Measurements from ENCODE around the gene BEST1.

BEST1 gene

DNA sequence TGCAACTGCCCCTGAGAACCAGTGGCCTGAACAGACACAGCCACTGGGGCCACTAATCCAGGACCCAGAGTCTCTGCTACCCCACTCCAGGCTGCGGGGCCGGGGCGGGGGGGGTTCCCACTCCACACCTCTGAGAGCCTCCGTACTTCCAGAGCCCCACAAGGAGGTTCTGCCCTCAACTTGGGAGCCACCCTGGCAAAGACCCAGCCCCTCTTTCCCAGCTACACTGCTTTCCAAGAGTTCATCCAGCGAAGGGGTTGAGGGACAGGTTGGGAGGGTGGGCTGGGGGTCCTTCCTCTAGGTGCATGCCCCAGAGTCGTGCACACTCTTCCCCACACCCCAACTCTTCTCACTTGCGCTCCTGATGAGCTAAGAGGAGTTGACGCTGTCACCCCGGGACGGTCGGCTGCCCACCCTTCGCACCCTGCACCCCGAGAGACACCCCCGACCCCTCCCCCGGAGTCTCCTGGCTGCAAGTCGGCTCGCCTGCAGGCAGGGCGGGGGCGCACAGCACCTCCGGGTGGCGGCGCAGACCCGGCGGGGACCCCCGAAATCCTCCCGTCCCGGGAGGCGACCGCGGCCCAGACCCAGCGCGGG, 33.3 kb upstream of the BEST1 start:
- TF ChIP-seq, protein P1, sequence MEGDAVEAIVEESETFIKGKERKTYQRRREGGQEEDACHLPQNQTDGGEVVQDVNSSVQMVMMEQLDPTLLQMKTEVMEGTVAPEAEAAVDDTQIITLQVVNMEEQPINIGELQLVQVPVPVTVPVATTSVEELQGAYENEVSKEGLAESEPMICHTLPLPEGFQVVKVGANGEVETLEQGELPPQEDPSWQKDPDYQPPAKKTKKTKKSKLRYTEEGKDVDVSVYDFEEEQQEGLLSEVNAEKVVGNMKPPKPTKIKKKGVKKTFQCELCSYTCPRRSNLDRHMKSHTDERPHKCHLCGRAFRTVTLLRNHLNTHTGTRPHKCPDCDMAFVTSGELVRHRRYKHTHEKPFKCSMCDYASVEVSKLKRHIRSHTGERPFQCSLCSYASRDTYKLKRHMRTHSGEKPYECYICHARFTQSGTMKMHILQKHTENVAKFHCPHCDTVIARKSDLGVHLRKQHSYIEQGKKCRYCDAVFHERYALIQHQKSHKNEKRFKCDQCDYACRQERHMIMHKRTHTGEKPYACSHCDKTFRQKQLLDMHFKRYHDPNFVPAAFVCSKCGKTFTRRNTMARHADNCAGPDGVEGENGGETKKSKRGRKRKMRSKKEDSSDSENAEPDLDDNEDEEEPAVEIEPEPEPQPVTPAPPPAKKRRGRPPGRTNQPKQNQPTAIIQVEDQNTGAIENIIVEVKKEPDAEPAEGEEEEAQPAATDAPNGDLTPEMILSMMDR (IDR thresholded peaks at IDR 0.05; ENCODE audit: control insufficient read depth, insufficient read depth, low read depth, low read length, missing control alignments), result no peak
- DNase-seq (ENCODE audit: low read depth), result no peak
- H3K4me3 ChIP-seq (ENCODE audit: control insufficient read depth, low read depth, low read length), result peak overlapping the region; percentile 71

DNA sequence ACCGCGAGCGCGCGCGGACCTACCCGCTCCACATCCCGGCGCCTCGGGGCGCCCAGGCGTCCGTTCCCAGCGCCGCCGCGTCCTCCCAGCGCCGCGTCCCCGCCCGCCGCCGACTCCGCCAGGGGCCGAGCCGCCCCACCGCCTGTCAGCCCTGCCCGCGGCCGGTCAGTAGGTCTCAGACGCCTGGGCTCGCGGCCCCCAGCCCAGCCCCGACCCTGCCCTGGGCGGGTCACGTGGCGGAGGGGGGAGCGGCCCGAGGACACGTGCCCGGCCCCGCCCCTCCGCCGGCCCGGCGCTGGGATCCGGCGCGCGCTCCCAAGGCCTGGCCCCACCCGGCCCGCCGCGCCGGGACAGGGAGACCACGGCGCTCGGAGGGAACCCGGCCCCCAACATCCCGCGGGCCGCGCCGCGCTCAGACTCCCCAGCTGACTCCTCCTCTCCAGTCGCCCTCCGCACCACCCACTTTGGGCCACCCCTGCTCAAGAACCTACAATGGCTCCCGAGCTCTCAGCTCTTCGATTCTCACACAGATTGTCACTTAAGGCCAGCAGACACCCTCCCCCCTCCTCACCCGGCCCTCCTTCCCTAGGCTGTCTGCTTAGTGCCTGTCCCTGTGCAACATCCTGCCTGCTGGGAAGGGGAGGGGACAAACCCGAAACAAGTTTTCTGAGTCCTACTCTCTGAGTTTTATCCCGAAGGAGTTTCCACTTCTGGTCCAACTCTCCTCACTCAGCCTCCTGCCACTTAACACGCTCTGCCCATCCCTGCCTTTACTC, 32.6 kb upstream of the BEST1 start, which contains the start of gene RAB3IL1:
Gene RAB3IL1 (minus strand): TSS at position 233 of the 776 bp plus-strand sequence. CDS start 199 bp downstream, at position 34.
- TF ChIP-seq, protein P1 (IDR thresholded peaks at IDR 0.05; ENCODE audit: control insufficient read depth, insufficient read depth, low read depth, low read length, missing control alignments), result no peak
- peak within 1 kb of the TSS; percentile 71 for H3K4me3 ChIP-seq (ENCODE audit: control insufficient read depth, low read depth, low read length)
- DNase-seq (ENCODE audit: low read depth), result no peak

DNA sequence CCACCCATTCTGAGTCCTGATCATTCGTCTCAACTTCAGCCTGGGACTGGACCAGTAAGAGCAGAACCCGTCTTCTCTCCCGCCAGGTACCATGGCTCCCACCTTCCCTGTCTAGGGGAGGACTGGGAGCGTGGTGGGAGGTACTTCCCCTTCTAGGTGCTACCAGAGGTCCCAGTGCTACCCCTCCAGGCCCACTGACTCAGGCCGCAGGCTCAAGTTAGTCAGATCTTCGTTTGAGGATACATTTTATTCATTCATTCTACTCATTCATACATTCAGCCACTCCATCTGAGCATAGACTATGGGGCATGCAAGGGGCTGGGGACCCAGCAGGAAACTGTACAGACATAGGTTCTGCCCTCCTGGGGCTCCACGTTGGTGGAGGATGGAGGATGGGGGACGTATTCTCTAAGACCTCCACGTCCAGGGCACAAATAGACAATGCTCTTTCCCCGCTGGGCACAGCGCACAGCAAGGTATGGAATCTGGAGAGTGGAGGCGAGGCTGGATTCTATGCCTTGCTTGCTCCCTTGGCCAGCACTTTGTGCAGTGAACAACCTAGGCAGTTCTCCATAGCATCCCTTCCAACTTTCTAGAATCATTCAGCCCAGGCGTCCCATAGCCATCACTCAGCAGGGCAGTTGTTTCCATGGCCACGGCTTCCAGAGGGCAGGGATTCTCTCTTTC, 31.8 kb upstream of the BEST1 start:
- H3K4me3 ChIP-seq (ENCODE audit: control insufficient read depth, low read depth, low read length), result no peak overlapping the region
- TF ChIP-seq, protein P1 (IDR thresholded peaks at IDR 0.05; ENCODE audit: control insufficient read depth, insufficient read depth, low read depth, low read length, missing control alignments), result no peak
- DNase-seq (ENCODE audit: low read depth), result no peak

DNA sequence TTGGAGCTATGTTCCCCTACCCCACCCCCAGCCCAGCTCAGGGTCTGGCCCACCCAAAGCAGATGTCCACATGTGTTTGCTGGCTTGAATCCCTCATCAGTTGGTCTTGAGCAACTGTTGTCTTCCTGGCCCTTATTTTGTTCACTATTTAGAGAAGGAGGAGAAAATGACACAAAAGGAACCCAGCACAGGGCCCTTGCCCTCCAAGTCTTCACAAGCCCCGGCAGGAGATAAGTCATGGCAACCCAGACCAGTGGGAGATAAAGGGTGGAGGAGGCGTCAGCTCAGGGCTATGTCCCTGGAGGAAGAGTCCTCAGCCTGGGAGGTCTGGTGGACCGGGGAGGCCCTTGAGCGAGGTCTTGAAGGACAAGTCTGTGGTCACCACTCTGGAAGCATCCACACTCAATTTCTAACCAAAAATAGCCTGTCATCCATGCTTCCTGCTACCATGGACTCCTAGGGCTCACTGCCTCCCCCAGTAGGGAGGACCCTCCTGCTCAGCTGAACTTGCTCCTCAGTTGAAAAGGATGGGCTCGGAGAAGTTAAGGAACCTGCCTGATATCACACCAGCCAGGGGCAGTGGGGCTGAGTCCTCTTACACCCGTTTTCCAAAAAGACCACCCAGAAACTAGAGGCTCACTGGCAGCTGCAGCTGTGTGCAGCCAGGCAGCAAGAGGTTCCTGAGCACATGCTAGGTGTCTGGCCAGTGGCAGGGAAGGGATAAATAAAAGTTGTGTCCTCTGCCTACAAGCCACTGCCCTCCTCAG, 31.0 kb upstream of the BEST1 start:
- no peak for DNase-seq (ENCODE audit: low read depth)
- H3K4me3 ChIP-seq (ENCODE audit: control insufficient read depth, low read depth, low read length), result no peak overlapping the region
- TF ChIP-seq, protein P1 (IDR thresholded peaks at IDR 0.05; ENCODE audit: control insufficient read depth, insufficient read depth, low read depth, low read length, missing control alignments), result no peak

DNA sequence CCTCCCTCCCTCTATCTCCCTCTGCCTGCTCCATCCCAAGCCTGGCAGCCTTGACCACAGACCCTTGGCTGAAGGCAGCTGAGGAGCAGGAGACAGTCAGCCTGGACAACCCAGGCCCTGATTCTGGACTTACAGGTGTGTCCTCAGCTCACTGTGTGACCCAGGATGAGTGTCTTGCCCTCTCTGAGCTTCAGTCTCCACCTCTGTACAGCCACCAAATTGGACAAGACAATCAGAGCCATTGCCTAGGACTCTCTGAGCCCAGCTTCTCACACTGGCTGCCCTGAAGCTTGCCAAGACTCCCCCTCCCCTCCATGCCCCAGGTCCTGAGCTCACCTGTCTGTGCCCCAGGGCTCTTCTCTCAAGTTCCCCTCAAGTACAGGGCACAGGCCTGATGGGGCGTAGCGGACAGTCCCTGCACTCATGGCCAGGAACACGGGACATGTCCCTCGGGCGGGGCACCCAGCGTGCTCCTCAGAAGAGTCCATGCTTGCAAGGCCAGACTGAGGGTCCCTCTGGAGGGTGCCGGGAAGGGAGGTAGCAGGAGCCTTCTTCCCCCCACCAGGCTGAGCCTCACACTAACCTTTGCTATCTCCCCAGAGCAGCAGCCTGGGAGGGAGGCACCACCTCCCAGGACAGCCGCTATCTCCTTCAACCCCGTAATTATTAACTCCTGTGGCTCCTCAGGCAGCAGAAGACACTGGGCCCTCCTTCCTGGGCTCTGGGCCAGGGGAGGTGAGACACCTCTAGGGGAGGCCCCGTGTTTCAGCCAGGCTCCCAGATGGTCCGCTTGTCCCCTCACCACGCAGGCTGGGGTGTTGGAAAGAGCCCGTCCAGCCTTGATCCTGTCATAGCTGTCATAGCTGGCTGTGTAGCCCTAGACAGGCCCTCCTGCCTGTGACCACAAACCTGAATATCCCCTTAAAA, 30.2 kb upstream of the BEST1 start:
- no peak for DNase-seq (ENCODE audit: low read depth)
- no peak overlapping the region for H3K4me3 ChIP-seq (ENCODE audit: control insufficient read depth, low read depth, low read length)
- TF ChIP-seq, protein P1 (IDR thresholded peaks at IDR 0.05; ENCODE audit: control insufficient read depth, insufficient read depth, low read depth, low read length, missing control alignments), result no peak
